ENCODE data around the gene ARHGAP6.

The ARHGAP6 gene

GRCh38 chrX:11451151-11451550 lies 214.6 kb downstream of the ARHGAP6 start:
- no peak for DNase-seq

- DNase-seq: no peak
Measured at GRCh38 chrX:11450354-11450753, 215.4 kb downstream of the ARHGAP6 start.

GRCh38 chrX:11449613-11450012 lies 216.1 kb downstream of the ARHGAP6 start:
- DNase-seq: no peak

- no peak for DNase-seq
Measured at GRCh38 chrX:11447418-11447817, 218.3 kb downstream of the ARHGAP6 start.

GRCh38 chrX:11446949-11447348 lies 218.8 kb downstream of the ARHGAP6 start:
- DNase-seq: no peak

- no peak for DNase-seq
Measured at GRCh38 chrX:11446336-11446735, 219.4 kb downstream of the ARHGAP6 start.

- no peak for DNase-seq
Measured at GRCh38 chrX:11445540-11445939, 220.2 kb downstream of the ARHGAP6 start.

GRCh38 chrX:11444052-11444451 lies 221.7 kb downstream of the ARHGAP6 start:
- no peak for DNase-seq

GRCh38 chrX:11439846-11440245 lies 225.9 kb downstream of the ARHGAP6 start:
- no peak for DNase-seq

- no peak for DNase-seq
Measured at GRCh38 chrX:11438767-11439166, 227.0 kb downstream of the ARHGAP6 start.

GRCh38 chrX:11438380-11438723 lies 227.4 kb downstream of the ARHGAP6 start:
- no peak for DNase-seq

- DNase-seq: no peak
Measured at GRCh38 chrX:11437642-11438379, 227.9 kb downstream of the ARHGAP6 start.

GRCh38 chrX:11435568-11435967 lies 230.2 kb downstream of the ARHGAP6 start:
- no peak for DNase-seq

GRCh38 chrX:11434607-11435006 lies 231.1 kb downstream of the ARHGAP6 start:
- DNase-seq: no peak

- no peak for DNase-seq
Measured at GRCh38 chrX:11431786-11432185, 233.9 kb downstream of the ARHGAP6 start.

GRCh38 chrX:11430271-11430670 lies 235.4 kb downstream of the ARHGAP6 start:
- DNase-seq: no peak

- DNase-seq: no peak
Measured at GRCh38 chrX:11429538-11430085, 236.1 kb downstream of the ARHGAP6 start.

GRCh38 chrX:11427453-11428071 lies 238.2 kb downstream of the ARHGAP6 start:
- no peak for DNase-seq

GRCh38 chrX:11426712-11427452 lies 238.8 kb downstream of the ARHGAP6 start:
- no peak for DNase-seq

GRCh38 chrX:11424903-11425674 lies 240.6 kb downstream of the ARHGAP6 start:
- DNase-seq: no peak

GRCh38 chrX:11423949-11424348 lies 241.8 kb downstream of the ARHGAP6 start:
- no peak for DNase-seq

GRCh38 chrX:11423362-11423818 lies 242.3 kb downstream of the ARHGAP6 start:
- no peak for DNase-seq

- DNase-seq: no peak
Measured at GRCh38 chrX:11422525-11422857, 243.2 kb downstream of the ARHGAP6 start.
